Inflammatory macrophage treated with lipopolysaccharide for 4 hours (primary cell): Measurements from ENCODE around the gene LKAAEAR1.
A peak's percentile ranks its signal among the peaks of the same experiment; 100 is the strongest.

Experiments
- DNase-seq: peaks from one replicate; pipeline ENCODE4 v3.0.0-alpha.2; 2020

Gene LKAAEAR1

GRCh38 chr20:64110411-64111068, 26.3 kb upstream of the LKAAEAR1 start:
- no peak for DNase-seq

- no peak for DNase-seq
These were observed 25.7 kb upstream of the LKAAEAR1 start for GRCh38 chr20:64109831-64110391.

GRCh38 chr20:64108731-64109681, 24.8 kb upstream of the LKAAEAR1 start:
- no peak for DNase-seq

- DNase-seq = peak; percentile 61
These were observed 23.7 kb upstream of the LKAAEAR1 start for GRCh38 chr20:64107736-64108457.

GRCh38 chr20:64106981-64107735, 23.0 kb upstream of the LKAAEAR1 start, which contains the start of gene NPBWR2:
NPBWR2 (minus strand) TSS chr20:64107565; CDS start chr20:64106831, 734 bp downstream.
- no peak for DNase-seq

- DNase-seq = no peak
These were observed 22.3 kb upstream of the LKAAEAR1 start for GRCh38 chr20:64106435-64106961.

GRCh38 chr20:64105846-64106434, 21.7 kb upstream of the LKAAEAR1 start:
- no peak for DNase-seq

- no peak for DNase-seq
These were observed 20.7 kb upstream of the LKAAEAR1 start for GRCh38 chr20:64104667-64105451.

- no peak for DNase-seq
These were observed 19.9 kb upstream of the LKAAEAR1 start for GRCh38 chr20:64103871-64104666.

- no peak for DNase-seq
These were observed 18.6 kb upstream of the LKAAEAR1 start for GRCh38 chr20:64102647-64103354.

- peak; percentile 34 for DNase-seq
These were observed 17.8 kb upstream of the LKAAEAR1 start for GRCh38 chr20:64101731-64102621.

- no peak for DNase-seq
These were observed 16.9 kb upstream of the LKAAEAR1 start for GRCh38 chr20:64100946-64101688.

GRCh38 chr20:64100566-64100888, 16.3 kb upstream of the LKAAEAR1 start:
- no peak for DNase-seq

GRCh38 chr20:64099880-64100565, 15.8 kb upstream of the LKAAEAR1 start:
- DNase-seq = no peak

GRCh38 chr20:64099086-64099786, 15.0 kb upstream of the LKAAEAR1 start:
- DNase-seq = no peak

GRCh38 chr20:64098471-64099013, 14.3 kb upstream of the LKAAEAR1 start:
- DNase-seq = no peak
